ENCODE results near the gene RTKN. TPM values are rescaled to one million over a fixed set of nuclear protein-coding genes. Genes with fewer than 3 reads are reported as not detected.
A peak's percentile ranks its signal among the peaks of the same experiment; 100 is the strongest.

RTKN gene
- total and polyA plus RNA-seq, 2 of the 13 experiments (the other 11 are each of a cell fraction or from before 2014, with no cell fraction given) = 159 to 166 TPM

GRCh38 chr2:74472086-74472944 lies 30.6 kb upstream of the RTKN start, which contains the start of gene MRPL53 (continued):
- TF ChIP-seq, protein P1, sequence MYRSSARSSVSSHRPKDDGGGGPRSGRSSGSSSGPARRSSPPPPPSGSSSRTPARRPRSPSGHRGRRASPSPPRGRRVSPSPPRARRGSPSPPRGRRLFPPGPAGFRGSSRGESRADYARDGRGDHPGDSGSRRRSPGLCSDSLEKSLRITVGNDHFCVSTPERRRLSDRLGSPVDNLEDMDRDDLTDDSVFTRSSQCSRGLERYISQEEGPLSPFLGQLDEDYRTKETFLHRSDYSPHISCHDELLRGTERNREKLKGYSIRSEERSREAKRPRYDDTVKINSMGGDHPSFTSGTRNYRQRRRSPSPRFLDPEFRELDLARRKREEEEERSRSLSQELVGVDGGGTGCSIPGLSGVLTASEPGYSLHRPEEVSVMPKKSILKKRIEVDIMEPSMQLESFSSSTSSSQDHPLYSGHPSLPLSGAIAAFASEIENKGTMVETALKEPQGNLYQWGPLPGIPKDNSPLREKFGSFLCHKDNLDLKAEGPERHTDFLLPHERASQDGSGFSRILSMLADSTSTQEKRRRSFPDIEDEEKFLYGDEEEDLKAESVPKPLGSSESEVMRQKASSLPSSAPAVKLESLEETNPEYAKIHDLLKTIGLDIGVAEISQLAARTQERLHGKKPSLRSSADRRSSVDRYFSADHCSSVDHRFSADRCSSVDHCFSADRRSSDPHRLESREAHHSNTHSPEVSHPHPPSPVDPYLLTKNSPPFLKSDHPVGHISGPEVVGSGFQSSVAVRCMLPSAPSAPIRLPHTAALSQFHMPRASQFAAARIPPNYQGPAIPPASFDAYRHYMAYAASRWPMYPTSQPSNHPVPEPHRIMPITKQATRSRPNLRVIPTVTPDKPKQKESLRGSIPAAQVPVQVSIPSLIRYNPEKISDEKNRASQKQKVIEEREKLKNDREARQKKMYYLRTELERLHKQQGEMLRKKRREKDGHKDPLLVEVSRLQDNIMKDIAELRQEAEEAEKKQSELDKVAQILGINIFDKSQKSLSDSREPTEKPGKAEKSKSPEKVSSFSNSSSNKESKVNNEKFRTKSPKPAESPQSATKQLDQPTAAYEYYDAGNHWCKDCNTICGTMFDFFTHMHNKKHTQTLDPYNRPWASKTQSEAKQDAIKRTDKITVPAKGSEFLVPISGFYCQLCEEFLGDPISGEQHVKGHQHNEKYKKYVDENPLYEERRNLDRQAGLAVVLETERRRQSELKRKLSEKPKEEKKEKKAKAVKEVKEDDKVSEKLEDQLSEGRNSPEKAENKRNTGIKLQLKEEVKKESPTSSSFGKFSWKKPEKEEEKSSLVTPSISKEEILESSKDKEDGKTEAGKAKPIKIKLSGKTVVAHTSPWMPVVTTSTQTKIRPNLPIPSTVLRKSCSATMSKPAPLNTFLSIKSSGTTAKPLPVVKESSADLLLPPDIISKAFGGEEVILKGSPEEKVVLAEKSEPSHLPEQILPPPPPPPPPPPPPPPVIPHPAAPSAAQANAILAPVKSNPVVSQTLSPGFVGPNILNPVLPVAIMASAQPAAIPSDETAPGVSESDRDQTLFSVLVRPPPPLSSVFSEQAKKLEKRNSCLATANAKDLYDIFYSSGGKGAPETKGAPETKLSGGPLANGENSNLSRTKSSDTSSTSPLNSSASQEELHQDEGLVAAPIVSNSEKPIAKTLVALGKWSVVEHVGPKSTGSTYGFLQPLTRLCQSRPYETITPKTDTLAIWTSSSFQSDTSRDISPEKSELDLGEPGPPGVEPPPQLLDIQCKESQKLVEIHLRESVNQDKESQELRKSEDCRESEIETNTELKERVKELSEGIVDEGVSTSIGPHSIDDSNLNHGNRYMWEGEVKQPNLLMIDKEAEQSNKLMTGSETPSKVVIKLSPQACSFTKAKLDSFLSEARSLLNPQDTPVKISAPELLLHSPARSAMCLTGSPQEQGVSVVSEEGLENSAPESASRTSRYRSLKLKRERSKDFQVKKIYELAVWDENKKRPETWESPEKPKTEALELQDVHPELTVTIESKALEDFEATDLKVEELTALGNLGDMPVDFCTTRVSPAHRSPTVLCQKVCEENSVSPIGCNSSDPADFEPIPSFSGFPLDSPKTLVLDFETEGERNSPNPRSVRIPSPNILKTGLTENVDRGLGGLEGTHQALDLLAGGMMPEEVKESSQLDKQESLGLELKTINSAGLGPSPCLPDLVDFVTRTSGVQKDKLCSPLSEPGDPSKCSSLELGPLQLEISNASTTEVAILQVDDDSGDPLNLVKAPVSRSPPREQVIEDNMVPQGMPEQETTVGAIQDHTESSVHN (CRISPR knock-in tag; IDR thresholded peaks at IDR 0.05) = peak; percentile 99
- TF ChIP-seq HIC2 (CRISPR knock-in tag; IDR thresholded peaks at IDR 0.05; ENCODE audit: low read depth) (no peak; the same call in 1 of the 2 replicates), ZNF205 (CRISPR knock-in tag; IDR thresholded peaks at IDR 0.05) (peak; percentile 83), STAT5B (CRISPR knock-in tag; IDR thresholded peaks at IDR 0.05) (peak; percentile 96), ZNF749 (CRISPR knock-in tag; IDR thresholded peaks at IDR 0.05; ENCODE audit: borderline replicate concordance) (peak; percentile 99), FIP1L1 (IDR thresholded peaks at IDR 0.05; ENCODE audit: borderline replicate concordance, insufficient read depth, low read depth, low read length) (no peak), ZNF329 (CRISPR knock-in tag; IDR thresholded peaks at IDR 0.05; ENCODE audit: low read depth) (peak; percentile 82), THAP11 (CRISPR knock-in tag; IDR thresholded peaks at IDR 0.05) (peak; percentile 96), KLF6 (CRISPR knock-in tag; IDR thresholded peaks at IDR 0.05) (peak; percentile 93), SIX4 (CRISPR knock-in tag; IDR thresholded peaks at IDR 0.05) (peak; percentile 38; the same call in 1 of the 2 replicates), ZNF230 (CRISPR knock-in tag; IDR thresholded peaks at IDR 0.05) (peak; percentile 78), MTERF4 (CRISPR knock-in tag; IDR thresholded peaks at IDR 0.05) (peak; percentile 80; the same call in 1 of the 2 replicates), EP300 (IDR thresholded peaks at IDR 0.05; ENCODE audit: low read depth in 2 of 2, low read length in 2 of 2) (peak in 1 of 2 experiments; percentile 54; a peak in 2 of 4 replicates), EP300 (CRISPR knock-in tag; IDR thresholded peaks at IDR 0.05; ENCODE audit: borderline replicate concordance) (peak; percentile 67), ZNF335 (CRISPR knock-in tag; IDR thresholded peaks at IDR 0.05) (peak; percentile 93; the same call in 1 of the 2 replicates), SMYD3 (CRISPR knock-in tag; IDR thresholded peaks at IDR 0.05) (no peak; the same call in none of the 2 replicates), TCF7L2 (IDR thresholded peaks at IDR 0.05; ENCODE audit: low read depth, low read length) (no peak), ZNF678 (CRISPR knock-in tag; IDR thresholded peaks at IDR 0.05) (0 out of 2 replicates have a peak, but pooled peaks have one; percentile 83), HOXD1 (CRISPR knock-in tag; IDR thresholded peaks at IDR 0.05) (0 out of 2 replicates have a peak, but pooled peaks have one; percentile 42)
